Stimulated activated memory B cell treated with anti-CD40 and anti-IgM and Interleukin-4, amounts not matched to agents 10 μg/mL and 1 μg/mL and 100 μg/mL, for 72 hours (primary cell): ENCODE measurements around the gene CMTM7.

Experiments used
- ATAC-seq: fragments of 150-1000 bp; cut with Tn5 transposase; 2 replicates; pipeline ENCODE4 v1.10.0; 2021
- H3K27ac Mint-ChIP-seq: one replicate; pipeline ENCODE4 v1.8.0; 2022; ENCODE audit warnings: mild to moderate bottlenecking, mixed read lengths
- H3K27me3 Mint-ChIP-seq: one replicate; pipeline ENCODE4 v1.8.0; 2022; ENCODE audit warnings: mixed read lengths
- H3K36me3 Mint-ChIP-seq: one replicate; pipeline ENCODE4 v1.8.0; 2022; ENCODE audit warnings: mixed read lengths
- H3K4me1 Mint-ChIP-seq: one replicate; pipeline ENCODE4 v1.8.0; 2022; ENCODE audit warnings: mixed read lengths
- H3K4me3 Mint-ChIP-seq: one replicate; pipeline ENCODE4 v1.8.0; 2022; ENCODE audit warnings: mild to moderate bottlenecking, moderate library complexity, mixed read lengths
- H3K9me3 Mint-ChIP-seq: one replicate; pipeline ENCODE4 v1.8.0; 2022; ENCODE audit warnings: mixed read lengths

Gene CMTM7, protein sequence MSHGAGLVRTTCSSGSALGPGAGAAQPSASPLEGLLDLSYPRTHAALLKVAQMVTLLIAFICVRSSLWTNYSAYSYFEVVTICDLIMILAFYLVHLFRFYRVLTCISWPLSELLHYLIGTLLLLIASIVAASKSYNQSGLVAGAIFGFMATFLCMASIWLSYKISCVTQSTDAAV

DNA sequence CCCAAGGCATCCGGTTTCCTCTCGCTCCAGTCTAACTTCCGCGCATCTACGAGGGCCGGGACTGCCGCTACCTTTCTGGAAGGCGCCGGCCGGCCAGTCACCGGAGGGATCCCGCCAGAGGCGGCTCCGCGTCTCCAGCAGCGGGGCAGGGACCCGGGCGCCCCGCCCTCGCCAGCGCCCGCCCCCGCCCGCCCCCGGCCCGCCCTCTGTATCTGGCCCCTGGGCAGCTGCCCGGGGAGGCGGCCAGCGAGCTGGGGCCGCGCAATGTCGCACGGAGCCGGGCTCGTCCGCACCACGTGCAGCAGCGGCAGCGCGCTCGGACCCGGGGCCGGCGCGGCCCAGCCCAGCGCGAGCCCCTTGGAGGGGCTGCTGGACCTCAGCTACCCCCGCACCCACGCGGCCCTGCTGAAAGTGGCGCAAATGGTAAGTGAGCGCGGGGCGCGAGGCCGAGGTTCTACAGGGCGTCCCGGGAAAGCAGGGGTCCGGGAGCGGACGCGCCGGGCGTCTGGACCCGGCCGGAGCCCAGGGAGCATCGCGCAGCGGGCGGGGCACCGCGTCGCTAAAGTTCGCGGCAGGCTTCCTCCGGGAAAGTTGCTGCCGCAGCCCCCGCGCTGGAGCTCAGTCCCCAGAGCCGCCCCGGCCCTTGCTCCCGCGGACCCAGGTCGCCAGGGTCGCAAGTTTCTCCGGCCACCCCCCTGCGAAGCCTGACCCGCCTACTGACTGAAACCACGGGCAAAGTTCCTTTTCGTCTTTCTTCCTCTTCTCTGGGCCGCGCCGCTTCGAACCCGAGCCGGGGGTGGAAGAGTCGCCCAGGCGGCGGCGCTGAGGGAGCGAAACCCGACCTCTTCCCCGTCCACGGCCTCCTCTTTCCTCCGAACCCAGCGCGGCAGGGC is at the start of gene CMTM7:
Gene CMTM7 (plus strand): TSS at position 211 of the 893 bp plus-strand sequence. CDS start 54 bp downstream, at position 265.
- Mint-ChIP-seq H3K9me3 (no peaks in the 10 kb centered on the region), H3K4me3 (peak within 1 kb of the TSS; percentile 93), H3K4me1 (peaks cover 51% of the 10 kb centered on the region), H3K27me3 (no peaks in the 10 kb centered on the region), H3K27ac (peak within 1 kb of the TSS; percentile 85), H3K36me3 (peaks cover 11% of the 10 kb centered on the region)
- peak; percentile 78 for ATAC-seq

DNA sequence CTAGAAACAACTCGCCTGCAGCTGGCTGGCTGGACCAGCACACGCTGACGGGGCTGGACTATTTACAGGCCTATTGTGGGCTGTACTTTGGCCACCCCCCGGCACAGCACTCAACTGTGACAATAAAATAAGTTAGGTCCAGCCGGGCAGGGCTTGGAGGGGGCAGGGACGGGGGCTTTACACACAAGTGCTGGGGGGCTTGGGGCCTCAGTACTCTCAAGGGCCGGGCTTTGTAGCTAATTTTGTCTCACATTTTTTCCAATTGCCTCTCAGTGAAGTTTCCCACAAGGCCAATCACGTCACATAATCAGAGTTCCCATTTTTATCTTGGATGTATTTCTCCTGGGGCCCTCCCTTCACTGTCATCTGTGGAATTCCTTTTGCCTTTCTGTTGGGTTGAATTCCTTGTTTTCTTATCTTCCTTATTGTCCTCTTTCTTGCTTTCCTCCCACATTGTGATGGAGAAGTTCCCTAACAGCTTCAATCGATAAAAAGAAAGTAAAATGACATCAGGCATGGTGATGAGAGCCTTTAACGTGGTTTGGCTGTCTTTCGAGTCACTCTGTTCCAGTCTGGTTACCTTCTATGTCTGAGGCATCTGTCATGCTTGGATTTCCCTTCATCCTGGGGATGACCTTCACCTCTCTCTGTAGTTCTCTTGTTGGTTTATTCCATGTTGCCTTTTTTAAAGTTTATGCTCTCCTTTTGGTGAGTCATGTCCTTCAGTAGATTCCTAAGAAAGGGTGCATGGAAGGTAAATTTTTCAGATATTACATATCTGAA is 44.1 kb upstream of the CMTM7 start:
- ATAC-seq: no peak
- H3K4me1 Mint-ChIP-seq: no peaks in the 10 kb centered on the region
- H3K4me3 Mint-ChIP-seq: no peak overlapping the region
- no peaks in the 10 kb centered on the region for H3K9me3 Mint-ChIP-seq
- H3K27me3 Mint-ChIP-seq: no peaks in the 10 kb centered on the region
- H3K27ac Mint-ChIP-seq: no peak overlapping the region
- no peaks in the 10 kb centered on the region for H3K36me3 Mint-ChIP-seq

DNA sequence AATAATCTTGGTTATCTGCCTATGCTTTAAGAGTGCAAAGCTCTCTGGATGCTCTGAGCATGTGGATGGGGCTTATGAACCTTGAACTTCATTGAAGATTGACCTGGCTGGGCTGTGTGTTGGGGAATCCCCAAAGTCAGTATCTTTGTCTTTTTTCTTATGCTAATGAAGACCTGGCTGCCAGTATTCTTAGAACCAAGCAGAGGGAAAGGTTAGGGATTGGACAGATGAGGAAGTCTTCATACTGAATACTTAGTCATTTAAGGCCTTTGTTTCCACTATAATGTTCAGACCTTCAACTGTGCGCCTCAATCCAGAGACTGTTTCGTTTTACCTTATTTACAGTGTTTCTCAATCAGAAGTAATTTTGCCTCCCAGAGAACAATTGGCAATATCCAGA is 42.5 kb upstream of the CMTM7 start:
- no peaks in the 10 kb centered on the region for H3K9me3 Mint-ChIP-seq
- no peak for ATAC-seq
- no peak overlapping the region for H3K27ac Mint-ChIP-seq
- H3K4me1 Mint-ChIP-seq: no peaks in the 10 kb centered on the region
- H3K4me3 Mint-ChIP-seq: no peak overlapping the region
- no peaks in the 10 kb centered on the region for H3K36me3 Mint-ChIP-seq
- H3K27me3 Mint-ChIP-seq: no peaks in the 10 kb centered on the region

DNA sequence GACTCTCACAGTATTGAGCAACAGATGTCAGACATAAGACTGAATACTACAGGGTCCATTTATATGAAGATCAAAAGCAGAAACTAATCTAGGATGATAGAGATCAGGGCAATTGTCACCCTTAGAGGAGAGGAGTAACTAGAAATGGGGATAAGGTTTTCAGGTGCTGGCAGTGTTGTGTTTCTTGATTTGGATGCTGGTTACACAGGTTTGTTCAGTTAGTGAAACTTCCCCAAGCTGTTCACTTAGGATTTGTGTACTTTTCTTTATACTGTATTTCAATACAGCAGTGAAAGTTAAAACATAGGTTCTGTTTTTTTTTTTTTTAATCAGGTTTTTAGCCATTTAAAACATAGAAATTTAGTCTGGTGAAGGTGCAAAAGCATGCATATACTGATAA is 39.1 kb upstream of the CMTM7 start:
- ATAC-seq: no peak
- Mint-ChIP-seq H3K36me3 (no peaks in the 10 kb centered on the region), H3K4me1 (no peaks in the 10 kb centered on the region), H3K27me3 (peaks cover 15% of the 10 kb centered on the region), H3K9me3 (no peaks in the 10 kb centered on the region), H3K27ac (no peak overlapping the region), H3K4me3 (no peak overlapping the region)

DNA sequence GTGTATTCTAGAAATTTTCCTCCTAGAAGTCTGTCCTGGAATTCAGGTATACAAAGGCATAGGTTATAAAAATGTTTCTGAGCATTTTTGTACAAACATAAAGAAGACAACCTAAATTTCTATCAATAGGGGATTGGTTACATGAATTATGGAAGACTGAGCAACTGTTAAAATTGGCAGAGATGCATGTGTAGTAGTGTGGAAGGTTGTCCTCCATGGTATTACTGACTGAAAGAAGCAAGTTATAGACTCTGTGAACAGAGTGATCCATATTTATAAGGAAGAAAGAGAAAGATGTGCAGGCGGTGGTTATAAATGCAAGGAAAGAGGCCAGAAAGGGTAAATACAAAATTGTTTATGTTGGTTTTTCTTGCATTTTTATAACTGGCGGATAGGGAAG is 38.3 kb upstream of the CMTM7 start:
- Mint-ChIP-seq H3K9me3 (no peaks in the 10 kb centered on the region), H3K4me3 (no peak overlapping the region), H3K27me3 (peaks cover 17% of the 10 kb centered on the region), H3K4me1 (no peaks in the 10 kb centered on the region), H3K36me3 (no peaks in the 10 kb centered on the region), H3K27ac (no peak overlapping the region)
- ATAC-seq: no peak

DNA sequence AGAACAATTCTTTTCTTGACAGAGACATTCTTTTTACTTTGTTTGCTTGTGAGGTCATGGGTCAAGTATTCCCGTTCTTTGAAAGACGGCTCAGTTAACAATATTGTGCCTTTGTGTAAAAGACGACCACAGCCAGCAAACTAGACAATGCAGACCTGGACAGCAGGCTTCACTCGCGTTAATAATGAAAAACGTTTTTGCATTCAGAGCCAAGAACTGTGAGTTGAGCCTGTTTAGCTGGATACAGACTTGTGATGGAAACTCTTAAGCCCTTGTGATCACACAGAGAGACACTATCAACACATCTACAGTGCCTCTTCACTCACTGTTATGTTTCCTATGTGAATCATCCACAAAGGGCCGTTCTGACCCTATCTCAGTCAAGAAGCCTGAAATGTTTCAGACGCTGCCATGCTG is 37.3 kb upstream of the CMTM7 start:
- Mint-ChIP-seq H3K4me1 (no peaks in the 10 kb centered on the region), H3K4me3 (no peak overlapping the region), H3K27ac (no peak overlapping the region), H3K27me3 (peaks cover 17% of the 10 kb centered on the region), H3K9me3 (no peaks in the 10 kb centered on the region), H3K36me3 (no peaks in the 10 kb centered on the region)
- ATAC-seq: no peak

DNA sequence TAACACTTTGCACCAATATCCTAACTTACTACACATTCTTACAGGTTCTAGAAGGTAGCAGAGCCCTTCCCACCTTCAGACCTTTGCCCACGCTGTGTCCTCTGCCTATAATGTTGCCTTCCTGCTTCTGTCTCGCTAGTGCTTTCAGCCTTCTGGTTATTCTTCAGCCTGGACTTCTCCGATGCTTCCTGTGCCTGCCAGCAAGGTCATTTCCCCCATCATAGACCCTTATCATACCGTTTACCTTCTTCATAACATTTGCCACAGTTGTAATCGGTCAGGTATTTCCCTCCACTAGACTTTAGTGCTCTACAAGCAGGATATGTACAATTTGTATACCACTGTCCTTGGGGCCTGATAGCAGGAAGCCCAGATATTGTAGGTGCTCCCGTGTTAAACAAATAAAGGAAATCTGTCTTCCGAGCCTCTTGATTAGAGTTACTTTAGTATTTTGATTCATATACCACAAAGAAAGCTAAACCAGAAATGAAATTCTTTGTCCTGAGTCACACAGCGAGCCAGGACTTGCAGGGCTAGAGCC is 35.8 kb upstream of the CMTM7 start:
- H3K4me3 Mint-ChIP-seq: no peak overlapping the region
- no peak overlapping the region for H3K27ac Mint-ChIP-seq
- peaks cover 17% of the 10 kb centered on the region for H3K27me3 Mint-ChIP-seq
- H3K4me1 Mint-ChIP-seq: no peaks in the 10 kb centered on the region
- no peak for ATAC-seq
- H3K36me3 Mint-ChIP-seq: no peaks in the 10 kb centered on the region
- no peaks in the 10 kb centered on the region for H3K9me3 Mint-ChIP-seq

DNA sequence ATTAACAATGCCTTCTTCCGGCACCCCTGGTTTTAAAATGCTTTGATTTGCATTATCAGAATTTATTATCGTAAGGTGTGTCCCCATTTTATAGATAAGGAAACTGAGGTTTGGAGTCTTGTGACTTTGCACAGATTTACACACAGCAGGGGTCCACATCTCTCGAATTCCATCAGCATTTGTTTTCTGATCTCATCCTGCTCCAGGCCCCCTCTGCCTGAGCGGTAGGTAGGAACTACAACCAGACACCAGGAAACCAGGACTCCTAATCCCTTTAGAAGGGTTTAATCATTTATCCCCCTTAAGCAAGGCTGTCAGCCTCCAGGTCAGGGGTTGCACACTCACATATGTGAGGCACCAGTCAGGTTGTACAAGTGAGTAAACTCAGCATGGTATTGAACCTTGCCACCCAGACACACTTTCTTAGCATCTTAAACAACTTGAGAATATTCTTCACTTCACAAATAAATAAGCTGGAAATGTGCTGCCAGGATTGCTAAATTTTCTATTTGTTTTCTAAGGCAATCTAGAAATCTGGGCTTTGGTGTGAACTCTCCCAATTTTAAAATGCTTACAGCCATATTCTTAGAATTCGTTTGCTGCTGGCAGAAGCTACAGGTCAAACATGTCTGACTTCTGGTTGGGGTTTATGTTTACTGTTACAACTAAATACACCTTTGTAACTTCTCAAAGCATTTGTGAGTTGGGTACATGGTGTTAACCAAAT is 31.7 kb upstream of the CMTM7 start:
- Mint-ChIP-seq H3K4me3 (no peak overlapping the region), H3K27ac (no peak overlapping the region), H3K27me3 (peaks cover 17% of the 10 kb centered on the region), H3K36me3 (no peaks in the 10 kb centered on the region), H3K9me3 (no peaks in the 10 kb centered on the region), H3K4me1 (no peaks in the 10 kb centered on the region)
- ATAC-seq: no peak

DNA sequence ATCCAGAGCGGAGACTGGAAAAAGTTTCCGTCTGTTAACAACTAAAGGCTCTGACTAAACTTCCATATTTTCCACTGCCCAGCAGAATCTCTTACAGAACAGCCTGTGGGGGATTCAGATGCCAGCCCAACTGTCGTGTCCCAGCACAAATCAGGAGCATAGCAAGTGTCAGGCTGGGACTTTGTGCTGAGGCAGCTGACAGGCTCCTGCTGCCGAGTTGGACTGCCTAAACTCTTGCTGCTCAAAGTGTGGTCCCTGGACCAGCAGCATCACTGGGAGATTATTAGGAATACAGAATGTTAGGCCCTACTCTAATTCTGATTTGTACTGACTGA is 31.2 kb upstream of the CMTM7 start:
- Mint-ChIP-seq H3K4me3 (no peak overlapping the region), H3K27ac (no peak overlapping the region), H3K27me3 (peaks cover 14% of the 10 kb centered on the region), H3K4me1 (no peaks in the 10 kb centered on the region), H3K9me3 (no peaks in the 10 kb centered on the region), H3K36me3 (no peaks in the 10 kb centered on the region)
- ATAC-seq: no peak

DNA sequence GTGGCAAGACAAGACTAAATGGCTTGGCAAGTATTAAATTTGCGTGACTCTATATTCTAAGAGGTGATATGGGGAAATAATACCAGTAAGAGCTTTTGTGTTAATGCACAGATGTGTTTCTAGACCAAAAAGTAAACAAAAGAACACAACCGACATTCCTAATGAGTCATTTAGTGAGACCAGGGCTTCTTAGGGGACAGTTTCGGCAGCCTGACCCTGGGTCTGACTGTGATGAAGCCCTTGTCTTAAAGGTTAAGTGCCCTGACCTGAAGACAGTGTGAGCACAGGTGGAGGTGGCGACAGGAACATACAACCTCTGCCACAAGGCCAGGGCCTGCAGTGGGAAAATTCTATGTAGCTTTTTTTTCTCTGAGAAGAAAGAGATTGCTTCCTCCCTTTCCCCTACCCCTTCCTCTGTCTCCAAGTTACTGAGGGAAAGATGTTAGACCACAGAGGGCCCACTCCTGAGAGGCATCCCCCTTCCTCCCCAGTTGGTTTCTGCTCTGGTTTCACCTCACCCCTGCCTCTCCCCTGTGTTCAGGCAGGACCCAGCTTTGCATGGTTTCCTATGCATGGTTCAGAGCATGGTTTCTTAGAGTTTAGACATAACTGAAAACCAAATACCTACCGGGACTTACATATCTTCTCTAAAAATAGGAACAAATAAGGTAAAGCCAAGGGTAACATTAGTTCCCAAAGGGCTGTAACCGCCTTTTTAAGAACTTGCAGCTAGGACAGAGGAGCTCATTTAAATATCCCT is 24.8 kb upstream of the CMTM7 start:
- no peak overlapping the region for H3K27ac Mint-ChIP-seq
- no peak overlapping the region for H3K4me3 Mint-ChIP-seq

DNA sequence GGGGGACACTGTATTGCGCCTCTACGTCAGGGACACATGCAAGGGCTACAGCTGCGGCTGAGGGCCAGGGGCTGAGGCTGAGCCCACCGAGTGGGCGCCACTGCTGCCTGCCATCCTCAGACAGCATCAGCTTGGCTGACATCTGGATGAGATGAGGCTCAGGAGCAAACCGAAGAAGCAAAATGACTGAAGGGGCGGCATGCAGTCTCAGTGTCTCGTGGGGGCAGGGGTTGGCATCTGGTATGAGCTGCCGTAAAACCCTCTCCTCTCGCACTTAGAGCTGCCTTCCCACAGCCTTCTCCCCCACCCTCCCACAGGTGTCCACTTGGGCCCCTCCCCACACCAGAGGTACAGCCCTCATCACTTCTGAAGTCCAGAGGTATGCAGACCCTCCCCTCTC is 24.2 kb upstream of the CMTM7 start:
- no peak overlapping the region for H3K4me3 Mint-ChIP-seq
- peaks cover 21% of the 10 kb centered on the region for H3K4me1 Mint-ChIP-seq
- peak overlapping the region; percentile 18 for H3K27ac Mint-ChIP-seq
- no peaks in the 10 kb centered on the region for H3K36me3 Mint-ChIP-seq
- peaks cover 17% of the 10 kb centered on the region for H3K27me3 Mint-ChIP-seq
- H3K9me3 Mint-ChIP-seq: no peaks in the 10 kb centered on the region
- ATAC-seq: no peak

More for the DNA sequence above, 24.8 kb upstream of the CMTM7 start:
- Mint-ChIP-seq H3K9me3 (no peaks in the 10 kb centered on the region), H3K27me3 (peaks cover 17% of the 10 kb centered on the region), H3K4me1 (peaks cover 20% of the 10 kb centered on the region), H3K36me3 (no peaks in the 10 kb centered on the region)
- peak; percentile 32 for ATAC-seq

DNA sequence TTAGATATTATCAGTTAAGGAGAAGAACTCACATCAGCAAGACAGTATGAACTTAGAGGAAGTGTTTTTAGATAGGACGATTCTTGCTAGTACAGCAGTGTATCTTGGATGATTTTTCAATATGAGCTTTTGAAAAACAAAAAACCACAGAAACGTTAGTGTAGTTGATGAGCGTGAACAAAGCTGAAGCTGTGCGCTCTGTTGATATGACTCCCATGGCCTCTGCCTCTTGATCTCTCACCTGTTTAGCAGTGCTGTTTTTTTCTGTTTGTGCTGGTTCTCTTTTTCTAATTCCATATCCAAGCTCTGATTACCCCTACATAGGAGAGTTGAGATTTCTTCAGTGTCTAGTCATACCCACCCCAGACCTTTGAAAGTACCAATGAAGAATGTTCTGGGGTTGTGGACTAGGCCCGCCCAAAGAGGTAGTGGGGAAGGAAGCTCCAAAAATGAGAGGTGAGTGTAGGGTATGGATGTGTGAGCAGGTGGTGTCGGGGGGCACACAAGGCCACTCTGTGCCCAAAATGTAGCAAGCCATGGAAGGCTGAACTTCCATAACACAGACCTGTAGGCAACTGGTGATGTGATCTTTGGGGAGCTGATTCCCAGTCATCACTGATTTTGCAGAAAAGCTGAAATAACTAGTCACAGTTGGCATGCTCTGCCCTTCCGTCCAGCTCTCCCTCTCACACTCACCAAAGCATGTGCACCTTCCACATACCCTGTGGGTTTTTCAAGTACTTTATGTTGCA is 20.0 kb upstream of the CMTM7 start:
- Mint-ChIP-seq H3K27me3 (peaks cover 8% of the 10 kb centered on the region), H3K9me3 (no peaks in the 10 kb centered on the region), H3K36me3 (no peaks in the 10 kb centered on the region), H3K4me3 (no peak overlapping the region), H3K27ac (peak overlapping the region; percentile 15), H3K4me1 (peaks cover 30% of the 10 kb centered on the region)
- peak; percentile 65 for ATAC-seq

DNA sequence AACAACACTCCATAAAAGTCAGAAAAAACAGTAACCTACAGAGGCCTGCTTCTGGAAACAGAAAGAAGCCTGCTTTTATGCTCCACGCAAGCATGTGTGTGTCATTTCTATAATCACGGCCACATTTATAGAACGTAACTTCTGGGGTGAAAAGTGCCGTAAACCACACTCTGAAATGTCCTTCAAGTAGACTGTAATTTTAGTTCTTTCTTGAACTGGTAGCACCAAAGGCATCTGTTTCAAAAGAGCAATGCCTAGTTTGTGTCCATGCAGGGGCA is 19.5 kb upstream of the CMTM7 start:
- no peak for ATAC-seq
- Mint-ChIP-seq H3K27ac (peak overlapping the region; percentile 15), H3K9me3 (no peaks in the 10 kb centered on the region), H3K27me3 (peaks cover 8% of the 10 kb centered on the region), H3K36me3 (no peaks in the 10 kb centered on the region), H3K4me3 (no peak overlapping the region), H3K4me1 (peaks cover 25% of the 10 kb centered on the region)

DNA sequence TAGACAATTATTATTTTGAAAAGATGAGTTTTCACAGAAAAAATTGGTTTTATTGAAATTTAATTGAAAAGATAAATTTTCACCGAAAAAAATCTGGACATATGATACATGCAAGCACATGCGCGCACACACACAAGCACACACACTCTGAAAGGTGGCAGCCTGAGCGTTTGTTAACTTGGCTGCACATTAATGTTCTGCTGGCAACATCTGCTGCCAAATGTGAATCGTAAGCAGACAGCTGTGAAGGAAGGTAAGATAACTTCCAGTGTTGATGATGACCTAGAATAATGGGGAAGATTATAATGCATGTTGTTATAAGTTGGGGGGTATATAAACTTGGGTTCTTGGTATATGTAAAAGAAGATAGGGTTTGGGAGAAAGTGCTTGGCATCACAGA is 18.4 kb upstream of the CMTM7 start:
- H3K4me3 Mint-ChIP-seq: no peak overlapping the region
- H3K27me3 Mint-ChIP-seq: no peaks in the 10 kb centered on the region
- no peak overlapping the region for H3K27ac Mint-ChIP-seq
- H3K9me3 Mint-ChIP-seq: no peaks in the 10 kb centered on the region
- H3K4me1 Mint-ChIP-seq: peaks cover 16% of the 10 kb centered on the region
- ATAC-seq: no peak
- H3K36me3 Mint-ChIP-seq: no peaks in the 10 kb centered on the region
